HepG2 (cell line): ENCODE results near the gene ST6GALNAC4. TPM values are rescaled to one million over a fixed set of nuclear protein-coding genes. Genes with fewer than 3 reads are reported as not detected.

Source experiments
- ETV6 ChIP-seq: sonication (generic); formaldehyde crosslinking; conservative IDR thresholded peaks from 2 replicates; pipeline ENCODE4 v1.4.0; 2020; ENCODE audit warnings: missing genetic modification reagents
- HOXA7 ChIP-seq: sonication (generic); formaldehyde crosslinking; IDR thresholded peaks from 2 replicates; pipeline ENCODE4 v1.8.1; 2022; ENCODE audit warnings: mild to moderate bottlenecking, missing genetic modification reagents, moderate library complexity
- HOXA9 ChIP-seq: sonication (generic); formaldehyde crosslinking; IDR thresholded peaks from 2 replicates; pipeline ENCODE4 v1.8.1; 2022; ENCODE audit warnings: missing genetic modification reagents, mild to moderate bottlenecking, moderate library complexity, borderline replicate concordance
- KDM5B ChIP-seq: sonication (generic); formaldehyde crosslinking; IDR thresholded peaks from 2 replicates; pipeline ENCODE4 v1.4.0; 2020; ENCODE audit warnings: missing genetic modification reagents, mild to moderate bottlenecking, borderline replicate concordance
- MATR3 ChIP-seq: sonication (generic); formaldehyde crosslinking; IDR thresholded peaks from 2 replicates; pipeline ENCODE4 v1.4.0; 2020; ENCODE audit warnings: missing genetic modification reagents
- PHF8 ChIP-seq: sonication (generic); formaldehyde crosslinking; IDR thresholded peaks from 2 replicates; pipeline ENCODE4 v1.5.0; 2020; ENCODE audit warnings: missing genetic modification reagents
- RBM39 ChIP-seq: fragments of 200-400 bp; formaldehyde crosslinking; IDR thresholded peaks from one replicate; pipeline ENCODE4 v1.6.1; 2018; ENCODE audit warnings: antibody characterized with exemption, mild to moderate bottlenecking, low read depth, low read length; ENCODE audit not compliant: poor library complexity, severe bottlenecking
- SOX13 ChIP-seq, 3 experiments: fragments of 450-650 bp in 1 of 3; sonication (generic) in 1 of 3; formaldehyde crosslinking in 1 of 3; IDR thresholded peaks in 2 of 3; conservative IDR thresholded peaks in 1 of 3; 2 replicates each; pipeline versions ENCODE4 v1.5.0 to v1.6.1; 2016 to 2020; ENCODE audit warnings: antibody characterized with exemption in 1 of 3, mild to moderate bottlenecking in 1 of 3, missing compliant biosample characterization in 1 of 3, missing genetic modification reagents in 1 of 3, moderate library complexity in 1 of 3
- TOE1 ChIP-seq: sonication (generic); formaldehyde crosslinking; IDR thresholded peaks from 2 replicates; pipeline ENCODE4 v1.4.0; 2020; ENCODE audit warnings: mild to moderate bottlenecking, missing genetic modification reagents
- ZBTB1 ChIP-seq: sonication (generic); formaldehyde crosslinking; IDR thresholded peaks from 2 replicates; pipeline ENCODE4 v1.4.0; 2020; ENCODE audit warnings: missing genetic modification reagents, borderline replicate concordance
- ZNF20 ChIP-seq: sonication (generic); formaldehyde crosslinking; IDR thresholded peaks from 2 replicates; pipeline ENCODE4 v1.4.0; 2020; ENCODE audit warnings: mild to moderate bottlenecking, moderate library complexity, missing genetic modification reagents
- ZNF276 ChIP-seq: sonication (generic); formaldehyde crosslinking; IDR thresholded peaks from 2 replicates; pipeline ENCODE4 v1.4.0; 2020; ENCODE audit warnings: mild to moderate bottlenecking, low read depth, missing genetic modification reagents
- ZNF33B ChIP-seq: sonication (generic); formaldehyde crosslinking; IDR thresholded peaks from 2 replicates; pipeline ENCODE4 v1.5.1; 2020; ENCODE audit warnings: mild to moderate bottlenecking, missing genetic modification reagents
- ZNF552 ChIP-seq: sonication (generic); formaldehyde crosslinking; IDR thresholded peaks from 2 replicates; pipeline ENCODE4 v1.9.0; 2022; ENCODE audit warnings: missing genetic modification reagents, mild to moderate bottlenecking, borderline replicate concordance
- ZNF670 ChIP-seq: sonication (generic); formaldehyde crosslinking; IDR thresholded peaks from 2 replicates; pipeline ENCODE4 v1.8.0; 2022; ENCODE audit warnings: mild to moderate bottlenecking, missing genetic modification reagents, borderline replicate concordance
- ZNF7 ChIP-seq: IDR thresholded peaks from 2 replicates; pipeline ENCODE4 v1.6.1; 2016; ENCODE audit warnings: missing biosample characterization, missing genetic modification reagents
- polyA plus RNA-seq, 8 experiments: library from polyadenylated mRNA; depleted of rRNA in 3 of 8; stranded (reverse) in 7 of 8; unstranded in 1 of 8; fragments of >200 nt; fragmentation: Illumina TruSeq in 4 of 8; extraction: Trizol in 4 of 8; gene quantifications; 2 replicates each; pipeline versions ENCODE4 v1.2.1 to v1.2.3, GENCODE V29; 2011 to 2016; ENCODE audit warnings: low read depth in 4 of 8, missing spikeins in 1 of 8, mixed read lengths in 1 of 8; ENCODE audit not compliant: insufficient read depth in 1 of 8
- total RNA-seq, 5 experiments: library from RNA; depleted of rRNA; stranded (reverse); fragments of >200 nt; fragmentation: Illumina TruSeq; extraction: Trizol; gene quantifications; 2 replicates each; pipeline ENCODE4 v1.2.3, GENCODE V29; 2016; ENCODE audit warnings: low read depth in 1 of 5
- TF ChIP-seq, protein P1 (sequence below): IDR thresholded peaks from 2 replicates; pipeline ENCODE4 v1.6.1; 2012; ENCODE audit warnings: inconsistent platforms
- TF ChIP-seq, protein P2 (sequence below): conservative IDR thresholded peaks from 2 replicates; pipeline ENCODE4 v1.6.1; 2018; ENCODE audit warnings: missing genetic modification reagents
- TF ChIP-seq, protein P3 (sequence below): sonication (generic); formaldehyde crosslinking; IDR thresholded peaks from 2 replicates; pipeline ENCODE4 v1.8.1; 2022; ENCODE audit warnings: mild to moderate bottlenecking, missing genetic modification reagents

The ST6GALNAC4 gene
- total and polyA plus RNA-seq, 2 of the 13 experiments (the other 11 are each of a cell fraction or from before 2014, with no cell fraction given) = 18.8 to 27.7 TPM

GRCh38 chr9:127950513-127951289 lies 33.9 kb upstream of the ST6GALNAC4 start (continued):
- TF ChIP-seq SOX13 (IDR thresholded peaks at IDR 0.05) (peak; percentile 100), SOX13 (CRISPR knock-in tag; conservative IDR thresholded peaks at IDR 0.05 in 1 of 2, IDR thresholded peaks at IDR 0.05 in 1 of 2) (peak in 1 of 2 experiments; percentile 100; a peak in 2 of 4 replicates), ZNF276 (CRISPR knock-in tag) (no peak), ETV6 (CRISPR knock-in tag) (no peak; the same call in 1 of the 2 replicates), PHF8 (peak; percentile 60; the same call in 1 of the 2 replicates), ZNF20 (CRISPR knock-in tag) (no peak), HOXA7 (no peak), ZNF33B (CRISPR knock-in tag) (peak; percentile 83; the same call in 1 of the 2 replicates), TOE1 (CRISPR knock-in tag) (no peak), ZNF552 (CRISPR knock-in tag) (no peak; the same call in 1 of the 2 replicates), MATR3 (CRISPR knock-in tag) (no peak), HOXA9 (CRISPR knock-in tag) (0 out of 2 replicates have a peak, but pooled peaks have one; percentile 27), RBM39 (peak; percentile 95), ZNF670 (CRISPR knock-in tag) (no peak; the same call in 1 of the 2 replicates), ZNF7 (CRISPR knock-in tag) (no peak), ZBTB1 (no peak), KDM5B (CRISPR knock-in tag) (no peak; the same call in none of the 2 replicates)
- TF ChIP-seq, protein P1, sequence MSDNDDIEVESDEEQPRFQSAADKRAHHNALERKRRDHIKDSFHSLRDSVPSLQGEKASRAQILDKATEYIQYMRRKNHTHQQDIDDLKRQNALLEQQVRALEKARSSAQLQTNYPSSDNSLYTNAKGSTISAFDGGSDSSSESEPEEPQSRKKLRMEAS = no peak
- TF ChIP-seq, protein P2, sequence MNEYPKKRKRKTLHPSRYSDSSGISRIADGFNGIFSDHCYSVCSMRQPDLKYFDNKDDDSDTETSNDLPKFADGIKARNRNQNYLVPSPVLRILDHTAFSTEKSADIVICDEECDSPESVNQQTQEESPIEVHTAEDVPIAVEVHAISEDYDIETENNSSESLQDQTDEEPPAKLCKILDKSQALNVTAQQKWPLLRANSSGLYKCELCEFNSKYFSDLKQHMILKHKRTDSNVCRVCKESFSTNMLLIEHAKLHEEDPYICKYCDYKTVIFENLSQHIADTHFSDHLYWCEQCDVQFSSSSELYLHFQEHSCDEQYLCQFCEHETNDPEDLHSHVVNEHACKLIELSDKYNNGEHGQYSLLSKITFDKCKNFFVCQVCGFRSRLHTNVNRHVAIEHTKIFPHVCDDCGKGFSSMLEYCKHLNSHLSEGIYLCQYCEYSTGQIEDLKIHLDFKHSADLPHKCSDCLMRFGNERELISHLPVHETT = no peak
- TF ChIP-seq, protein P3, sequence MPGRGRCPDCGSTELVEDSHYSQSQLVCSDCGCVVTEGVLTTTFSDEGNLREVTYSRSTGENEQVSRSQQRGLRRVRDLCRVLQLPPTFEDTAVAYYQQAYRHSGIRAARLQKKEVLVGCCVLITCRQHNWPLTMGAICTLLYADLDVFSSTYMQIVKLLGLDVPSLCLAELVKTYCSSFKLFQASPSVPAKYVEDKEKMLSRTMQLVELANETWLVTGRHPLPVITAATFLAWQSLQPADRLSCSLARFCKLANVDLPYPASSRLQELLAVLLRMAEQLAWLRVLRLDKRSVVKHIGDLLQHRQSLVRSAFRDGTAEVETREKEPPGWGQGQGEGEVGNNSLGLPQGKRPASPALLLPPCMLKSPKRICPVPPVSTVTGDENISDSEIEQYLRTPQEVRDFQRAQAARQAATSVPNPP = no peak
